EH (cell line): Measurements from ENCODE around the gene RHBDF2.
A peak's percentile ranks its signal among the peaks of the same experiment; 100 is the strongest.

ENCODE experiments used
- DNase-seq: peaks from one replicate; pipeline ENCODE4 v3.0.0-alpha.2; 2015; ENCODE audit warnings: low read depth

RHBDF2 gene

GRCh38 chr17:76478730-76479514 lies 22.3 kb downstream of the RHBDF2 start:
- no peak for DNase-seq

GRCh38 chr17:76478097-76478496 lies 23.1 kb downstream of the RHBDF2 start:
- no peak for DNase-seq

- no peak for DNase-seq
These were observed 23.6 kb downstream of the RHBDF2 start for GRCh38 chr17:76477576-76477975.

- no peak for DNase-seq
These were observed 24.5 kb downstream of the RHBDF2 start for GRCh38 chr17:76476736-76477135.

- DNase-seq = no peak
These were observed 25.9 kb downstream of the RHBDF2 start for GRCh38 chr17:76475302-76475701.

GRCh38 chr17:76474894-76475293 lies 26.3 kb downstream of the RHBDF2 start:
- DNase-seq = no peak

GRCh38 chr17:76474238-76474637 lies 27.0 kb downstream of the RHBDF2 start:
- no peak for DNase-seq

GRCh38 chr17:76473541-76473985 lies 27.7 kb downstream of the RHBDF2 start:
- peak; percentile 22 for DNase-seq

GRCh38 chr17:76472726-76473125 lies 28.5 kb downstream of the RHBDF2 start:
- DNase-seq = no peak

- DNase-seq = no peak
These were observed 29.0 kb downstream of the RHBDF2 start for GRCh38 chr17:76472258-76472645.

GRCh38 chr17:76471498-76472257 lies 29.5 kb downstream of the RHBDF2 start:
- no peak for DNase-seq

GRCh38 chr17:76469991-76470739 lies 31.1 kb downstream of the RHBDF2 start:
- DNase-seq = no peak

GRCh38 chr17:76469076-76469990 lies 31.9 kb downstream of the RHBDF2 start:
- DNase-seq = no peak

- DNase-seq = no peak
These were observed 32.6 kb downstream of the RHBDF2 start for GRCh38 chr17:76468634-76469010.

GRCh38 chr17:76467809-76468633 lies 33.2 kb downstream of the RHBDF2 start:
- no peak for DNase-seq

GRCh38 chr17:76467366-76467765 lies 33.9 kb downstream of the RHBDF2 start, which contains the start of gene AANAT:
Gene AANAT, plus strand, starts transcription at chr17:76467603. Its CDS starts 1,144 bp downstream, at chr17:76468747.
- DNase-seq = no peak

- no peak for DNase-seq
These were observed 34.5 kb downstream of the RHBDF2 start for GRCh38 chr17:76466775-76467130.

GRCh38 chr17:76462556-76463290 lies 38.5 kb downstream of the RHBDF2 start:
- no peak for DNase-seq

GRCh38 chr17:76461765-76462555 lies 39.3 kb downstream of the RHBDF2 start:
- no peak for DNase-seq
